ENCODE measurements around the gene RGS7. TPM values are rescaled to one million over a fixed set of nuclear protein-coding genes. Genes with fewer than 3 reads are reported as not detected.

The RGS7 gene
- total and polyA plus RNA-seq, 2 of the 4 experiments (the other 2 are of a cell fraction) = 0.58 to 0.72 TPM

- Histone ChIP-seq H4K5ac (ENCODE audit: low read depth, low read length) (no peak overlapping the region), H3K9me3 (ENCODE audit: control insufficient read depth, insufficient read depth, low read length) (peaks cover 21% of the 10 kb centered on the region), H3K56ac (ENCODE audit: extremely low read depth, insufficient read depth, low read length) (no peak overlapping the region), H3K36me3 (ENCODE audit: control insufficient read depth, insufficient read depth, low read length) (no peaks in the 10 kb centered on the region), H3K9me1 (ENCODE audit: insufficient read depth, low read length) (no peaks in the 10 kb centered on the region), H3K79me1 (ENCODE audit: low read depth in 1 of 2, low read length in 2 of 2) (no peaks in the 10 kb centered on the region), H2AFZ (replicated peaks; ENCODE audit: low read length, poor library complexity) (no peak overlapping the region), H2BK5ac (ENCODE audit: low read depth, low read length, poor library complexity, severe bottlenecking) (no peak overlapping the region), H4K91ac (ENCODE audit: insufficient read depth, low read depth, low read length) (no peak overlapping the region), H3K18ac (ENCODE audit: low read depth, low read length) (no peak overlapping the region), H3K23ac (ENCODE audit: low read depth, low read length) (no peak overlapping the region), H2BK20ac (ENCODE audit: low read depth, low read length) (no peak overlapping the region), H3K4me2 (ENCODE audit: low read depth, low read length) (no peak overlapping the region), H3K9ac (ENCODE audit: low read depth, low read length) (no peak overlapping the region), H3K4ac (ENCODE audit: low read depth, low read length) (no peak overlapping the region), H3K14ac (replicated peaks; ENCODE audit: low read depth, low read length) (no peak overlapping the region), H2BK15ac (ENCODE audit: low read depth, low read length) (no peak overlapping the region), H3K4me3 (ENCODE audit: insufficient read depth, low read depth, low read length) (no peak overlapping the region), H4K20me1 (ENCODE audit: insufficient read depth, low read length) (no peaks in the 10 kb centered on the region), H2AK9ac (replicated peaks; ENCODE audit: low read depth, low read length, poor library complexity) (no peak overlapping the region), H3K4me1 (ENCODE audit: control insufficient read depth, insufficient read depth, low read length) (no peaks in the 10 kb centered on the region), H2BK120ac (ENCODE audit: low read depth, low read length) (no peak overlapping the region), H2AK5ac (ENCODE audit: low read depth, low read length) (no peak overlapping the region), H4K8ac (ENCODE audit: low read depth in 2 of 2, low read length in 2 of 2) (no peak overlapping the region), H3K27ac (ENCODE audit: insufficient read depth, low read length) (no peak overlapping the region), H3K27me3 (ENCODE audit: control insufficient read depth, insufficient read depth, low read length) (no peaks in the 10 kb centered on the region)
- dilution Hi-C loops (cut with HindIII; ENCODE audit: low sequenced_read_pairs, unreplicated experiment) = no loop called here
- ChIA-PET CTCF (no interaction called here), POLR2A (ENCODE audit: unreplicated experiment) (no interaction called here)
- TF ChIP-seq ELK1 (IDR thresholded peaks at IDR 0.05; ENCODE audit: borderline replicate concordance, low read depth, low read length) (no peak), NFE2L2 (IDR thresholded peaks at IDR 0.05; ENCODE audit: low read depth, low read length) (no peak), USF2 (IDR thresholded peaks at IDR 0.05; ENCODE audit: low read depth, low read length) (no peak), MAZ (IDR thresholded peaks at IDR 0.05; ENCODE audit: borderline replicate concordance, low read depth, low read length) (no peak), RFX5 (IDR thresholded peaks at IDR 0.05; ENCODE audit: low read depth, low read length) (no peak), MXI1 (IDR thresholded peaks at IDR 0.05; ENCODE audit: borderline replicate concordance, low read depth, low read length) (no peak), RAD21 (IDR thresholded peaks at IDR 0.05; ENCODE audit: low read length) (no peak), SMC3 (IDR thresholded peaks at IDR 0.05; ENCODE audit: low read depth, low read length) (no peak), CHD1 (IDR thresholded peaks at IDR 0.05; ENCODE audit: low read depth, low read length) (no peak)
- no peak for DNase-seq
- BruUV-seq (replicated peaks) = no TSS peak
- in situ Hi-C loops (cut with MboI; ENCODE audit: low sequenced_read_pairs) = no loop called here
- WGBS, 2 experiments (ENCODE audit: extremely low coverage in 2 of 2, insufficient read length in 1 of 2) = 41% methylated on average over 4 of the region's 9 CpGs; no CpG with 5 or more reads in 1 of the 2 experiments
- intact Hi-C loops (cut with micrococcal nuclease) = no loop called here
- no peak for ATAC-seq (ENCODE audit: low read depth)
These were observed 87.9 kb downstream of the RGS7 start for GRCh38 chr1:241269116-241269515.

All from IMR-90 (cell line).